TTC549 (cell line): ENCODE data around the gene P4HA2.

Experiments
- FAIRE-seq: peaks from 2 replicates; lab custom pipeline; 2012; peaks lifted over from hg19 to GRCh38; lab: Jason Lieb, UNC

The P4HA2 gene

GRCh38 chr5:132223861-132224260, 3.8 kb downstream of the P4HA2 start:
- no peak for FAIRE-seq

GRCh38 chr5:132222649-132223038, 5.0 kb downstream of the P4HA2 start:
- no peak for FAIRE-seq

DNA sequence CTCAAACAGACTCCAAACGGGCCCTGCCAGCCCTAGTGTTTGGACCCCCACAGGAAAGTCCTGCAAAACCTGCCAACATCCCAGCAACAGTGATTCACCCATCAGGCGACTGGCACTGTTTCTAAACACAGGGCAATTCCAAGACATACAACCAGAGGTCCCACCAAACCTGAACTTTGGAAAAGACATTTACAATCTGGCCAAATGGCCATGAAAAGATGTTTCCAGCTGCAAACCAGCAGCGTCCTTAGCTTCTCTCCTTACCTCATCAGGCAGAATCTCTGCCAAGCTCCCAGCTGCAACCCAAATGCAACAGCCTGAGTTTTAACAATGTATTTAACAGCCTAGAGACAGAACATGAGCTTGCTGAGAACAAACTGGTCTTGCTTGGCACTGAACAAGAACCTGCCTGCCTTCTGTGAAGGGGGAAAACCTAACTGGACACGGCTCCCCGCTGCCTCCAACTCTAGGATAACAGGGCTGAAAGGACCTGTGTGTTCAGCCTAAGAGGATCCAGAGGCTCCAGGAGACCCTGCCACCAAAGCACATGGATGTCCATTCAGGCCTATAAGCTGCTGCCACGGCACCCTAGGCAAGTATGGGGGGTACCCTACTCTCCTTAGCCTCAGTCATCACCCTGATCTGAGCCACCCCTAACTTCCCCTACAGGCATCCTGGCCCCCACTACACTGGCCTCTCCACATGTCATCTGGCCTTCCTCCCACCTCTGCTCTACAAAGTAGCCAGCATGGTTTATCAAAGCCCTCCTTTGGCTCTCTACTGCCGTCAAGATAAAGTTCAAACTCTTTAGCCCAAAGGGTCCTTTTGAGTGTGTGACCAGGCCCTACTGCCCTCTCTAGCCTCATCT, 5.6 kb downstream of the P4HA2 start:
- no peak for FAIRE-seq

- FAIRE-seq = no peak
Observed at GRCh38 chr5:132220491-132220890, 7.2 kb downstream of the P4HA2 start.

GRCh38 chr5:132219981-132220380, 7.7 kb downstream of the P4HA2 start:
- no peak for FAIRE-seq

GRCh38 chr5:132219289-132219970, 8.2 kb downstream of the P4HA2 start:
- FAIRE-seq = no peak

GRCh38 chr5:132218321-132218720, 9.3 kb downstream of the P4HA2 start:
- no peak for FAIRE-seq

DNA sequence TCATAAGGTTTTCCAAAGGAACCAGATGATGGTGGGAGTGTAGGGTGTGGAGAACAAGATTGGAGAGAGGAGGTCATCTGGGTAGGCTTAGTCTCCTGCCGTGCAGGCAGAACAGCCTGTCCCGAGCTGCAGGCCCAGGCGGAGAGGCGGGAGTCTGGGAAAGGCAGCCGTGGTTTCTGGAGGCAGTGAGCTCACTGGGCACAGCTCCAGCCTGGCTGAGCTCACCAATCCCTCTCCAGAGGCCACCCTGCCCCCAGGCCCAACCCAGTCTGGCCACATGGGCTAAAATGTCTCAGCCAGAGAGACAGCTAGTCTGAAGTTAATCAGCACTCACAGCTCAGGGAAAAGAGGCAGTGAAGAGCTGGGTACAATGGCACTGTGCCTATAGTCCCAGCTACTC, 12.3 kb downstream of the P4HA2 start:
- no peak for FAIRE-seq

DNA sequence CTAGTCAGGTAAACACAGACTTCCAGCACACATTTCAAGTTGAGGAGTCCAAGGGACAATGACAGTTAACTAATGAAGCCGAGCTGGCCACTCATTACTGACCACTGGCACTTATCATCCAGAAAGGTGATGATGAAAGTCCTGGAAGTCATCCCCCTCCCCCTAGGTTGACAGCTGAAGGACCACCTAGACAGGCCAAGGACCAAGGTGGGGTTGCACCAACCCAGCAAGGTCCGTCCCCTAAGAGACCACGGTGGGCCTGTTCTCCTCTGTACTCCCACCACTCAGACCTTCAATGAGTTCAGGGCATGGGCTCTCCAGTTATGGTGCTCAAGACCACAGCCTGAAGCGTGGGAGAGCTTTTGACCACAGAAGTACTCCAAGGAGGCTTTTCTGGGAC, 13.2 kb downstream of the P4HA2 start:
- FAIRE-seq = no peak

- FAIRE-seq = no peak
Observed at GRCh38 chr5:132213666-132214065, 14.0 kb downstream of the P4HA2 start.

DNA sequence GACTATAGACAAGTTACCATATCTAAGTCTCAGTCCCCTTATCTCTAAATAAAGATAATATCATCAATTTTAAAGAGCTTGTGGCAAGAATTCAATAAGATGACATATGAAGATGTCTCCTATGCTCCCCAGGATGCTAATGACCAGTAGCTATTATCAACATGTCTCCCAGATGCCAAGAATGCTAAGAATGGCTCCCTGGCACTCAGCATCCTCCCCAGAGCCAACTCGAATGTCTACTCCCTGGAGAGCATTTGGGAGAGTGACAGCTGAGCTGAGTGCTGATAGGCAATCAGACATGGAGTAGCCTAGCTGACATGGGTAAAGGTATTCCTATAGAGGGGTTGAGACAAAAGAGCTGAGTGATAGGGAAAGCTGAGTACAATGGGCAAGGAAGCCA, 15.9 kb downstream of the P4HA2 start:
- FAIRE-seq = no peak

DNA sequence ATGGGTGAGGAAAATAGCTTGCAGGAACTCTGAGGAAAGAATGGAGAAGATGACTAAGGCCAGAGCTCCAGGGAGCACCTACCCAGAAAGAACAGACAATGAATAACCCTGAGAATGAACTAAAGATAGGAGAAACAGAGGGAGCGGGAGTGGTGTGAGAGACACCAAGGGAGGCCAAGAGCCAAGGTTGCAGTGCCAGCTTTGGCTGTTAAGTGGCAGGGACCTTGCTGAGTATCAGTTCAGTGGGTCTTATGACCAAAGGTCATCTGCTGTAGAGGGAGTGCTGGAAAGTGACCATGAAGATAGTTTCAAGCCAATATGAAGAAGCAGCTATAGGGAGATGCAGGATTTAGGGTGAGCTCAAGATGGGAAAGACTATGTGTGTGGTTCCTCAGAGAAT, 16.7 kb downstream of the P4HA2 start:
- FAIRE-seq = no peak

DNA sequence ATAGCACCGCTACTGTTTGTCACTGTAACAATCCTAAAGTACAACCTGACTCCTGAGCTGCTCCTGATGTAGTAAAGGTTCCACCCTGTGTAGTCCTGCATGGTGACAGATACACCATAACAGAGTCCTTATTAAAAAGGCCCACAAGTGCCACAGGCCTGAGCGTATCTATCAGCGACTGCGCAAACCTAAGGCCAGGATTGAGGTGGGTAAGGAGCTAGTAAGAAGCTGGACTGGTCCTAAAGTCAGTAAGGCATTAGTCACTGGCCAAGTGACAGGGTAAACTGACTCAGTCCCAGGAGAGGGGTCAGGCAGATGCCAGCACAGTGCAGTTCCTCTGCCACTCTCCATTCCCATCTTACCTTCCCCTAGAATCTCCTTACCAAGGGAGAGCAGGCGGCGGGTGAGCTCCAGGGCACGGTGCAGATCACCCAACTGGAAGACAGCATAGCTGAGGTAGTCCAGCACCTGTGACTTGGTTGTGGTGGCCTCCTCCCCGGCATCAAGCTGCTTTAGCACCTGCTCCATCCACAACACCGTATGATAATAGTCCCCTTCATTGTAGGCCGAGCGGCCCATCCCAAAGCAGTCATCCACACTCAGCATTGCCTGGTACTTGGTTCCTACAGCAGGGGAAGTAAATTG, 17.6 kb downstream of the P4HA2 start:
- FAIRE-seq = no peak

GRCh38 chr5:132209131-132209530, 18.5 kb downstream of the P4HA2 start:
- FAIRE-seq = no peak

DNA sequence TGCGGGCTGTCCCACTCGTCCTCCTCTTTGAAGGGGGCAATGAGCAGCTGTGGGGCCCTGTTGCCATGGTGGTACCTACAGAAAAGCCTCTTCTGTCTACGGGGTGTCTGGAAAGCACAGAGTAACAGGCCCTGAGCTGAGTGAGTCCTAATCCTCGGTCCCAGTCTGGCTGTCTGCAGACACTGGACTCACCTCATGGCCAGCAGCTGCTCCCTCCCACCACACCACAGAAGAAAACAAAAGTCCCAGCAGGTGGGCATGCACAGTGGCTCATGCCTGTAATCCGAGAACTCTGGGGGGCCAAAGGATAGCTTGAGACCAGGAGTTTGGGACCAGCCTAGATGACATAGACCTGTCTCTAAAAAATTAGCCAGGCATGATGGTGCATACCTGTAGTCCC, 19.9 kb downstream of the P4HA2 start:
- no peak for FAIRE-seq

DNA sequence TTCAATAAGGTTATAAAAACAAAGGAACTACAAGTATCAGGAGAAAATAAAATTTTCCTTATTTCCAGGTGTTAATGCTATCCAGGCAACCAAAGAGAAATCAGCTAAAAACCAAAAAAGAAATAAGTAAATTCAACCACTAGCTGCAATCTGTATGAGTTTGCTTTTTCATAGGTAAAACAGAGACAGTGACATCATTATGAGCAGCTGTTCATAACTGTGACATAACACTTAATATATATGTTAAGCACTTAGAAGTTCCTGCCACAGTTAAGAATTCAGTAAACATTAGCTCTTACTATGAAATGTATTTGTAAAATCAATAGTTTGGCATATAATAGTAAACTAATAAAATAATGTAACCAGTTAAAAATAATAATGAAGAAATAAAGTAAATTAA, 20.9 kb downstream of the P4HA2 start:
- no peak for FAIRE-seq

DNA sequence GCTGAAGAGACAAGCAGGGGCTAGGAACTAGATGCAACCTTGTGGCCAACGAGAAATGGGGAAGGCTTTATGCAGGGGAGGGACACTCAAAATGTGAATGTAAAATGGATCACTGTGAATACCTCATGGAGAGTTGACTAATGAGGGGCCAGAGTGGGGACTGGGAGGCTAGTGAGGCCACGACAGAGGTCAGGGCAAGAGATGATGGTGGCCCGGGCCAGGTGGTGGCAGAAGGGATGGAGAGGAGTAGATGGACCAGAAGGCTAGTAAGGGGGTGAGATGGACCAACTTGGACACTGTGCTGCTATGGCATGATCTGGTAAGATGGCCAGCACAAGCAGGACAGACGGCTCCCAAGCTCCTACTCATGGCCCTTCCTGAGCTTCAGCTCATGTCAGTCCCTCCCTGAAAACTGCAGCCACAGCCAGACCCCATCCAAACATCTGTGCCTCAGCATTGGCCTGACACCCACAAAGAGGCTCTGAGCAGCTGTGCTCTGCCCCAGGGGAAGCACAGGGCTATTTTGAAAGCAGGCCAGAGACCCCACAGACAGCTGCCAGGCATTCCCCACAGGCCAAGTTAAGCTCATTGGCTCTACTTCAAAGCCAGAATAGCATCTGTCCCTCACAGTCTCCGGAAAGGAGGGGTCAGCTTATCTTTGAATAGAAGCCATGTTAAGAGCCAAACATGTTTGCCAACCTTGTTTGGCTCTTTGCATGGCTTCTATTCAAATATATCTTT, 22.1 kb downstream of the P4HA2 start:
- FAIRE-seq = no peak

GRCh38 chr5:132204371-132205135, 23.1 kb downstream of the P4HA2 start:
- no peak for FAIRE-seq

DNA sequence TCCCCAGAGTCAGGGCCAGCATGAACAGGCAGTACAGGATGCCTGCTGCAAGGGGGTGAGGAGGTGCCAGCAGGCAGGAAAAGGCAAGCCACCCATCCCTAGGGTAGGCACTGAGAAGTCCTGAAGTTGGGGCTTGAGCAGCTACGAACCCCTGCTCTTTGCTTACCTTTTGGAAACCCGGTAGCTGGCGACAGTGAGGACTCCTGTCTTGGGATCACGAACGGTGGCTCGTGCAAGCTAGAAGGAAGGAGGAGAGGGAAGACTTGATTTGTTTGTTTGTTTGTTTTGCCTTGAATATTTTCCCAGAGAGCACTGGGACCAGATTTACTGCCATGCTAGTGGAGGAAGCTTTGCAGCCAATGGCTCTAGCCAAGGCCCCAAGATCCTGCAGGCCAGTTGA, 23.7 kb downstream of the P4HA2 start:
- no peak for FAIRE-seq

DNA sequence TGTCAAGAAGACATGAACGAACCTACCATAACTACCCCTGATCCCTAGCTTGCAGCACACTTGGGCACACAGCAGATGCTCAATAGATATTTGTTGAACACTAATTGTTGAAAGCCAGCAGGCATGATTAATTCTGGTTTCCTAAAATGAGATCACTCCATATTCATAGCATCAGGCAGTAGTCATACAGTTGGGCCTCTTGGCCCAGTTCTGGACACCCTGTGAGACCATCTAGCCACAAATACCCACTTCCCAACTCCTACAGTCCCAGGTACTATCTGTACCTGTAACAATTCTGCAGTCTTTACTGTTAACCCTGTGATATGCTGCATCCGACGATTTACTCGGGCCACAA, 24.2 kb downstream of the P4HA2 start:
- FAIRE-seq = no peak

DNA sequence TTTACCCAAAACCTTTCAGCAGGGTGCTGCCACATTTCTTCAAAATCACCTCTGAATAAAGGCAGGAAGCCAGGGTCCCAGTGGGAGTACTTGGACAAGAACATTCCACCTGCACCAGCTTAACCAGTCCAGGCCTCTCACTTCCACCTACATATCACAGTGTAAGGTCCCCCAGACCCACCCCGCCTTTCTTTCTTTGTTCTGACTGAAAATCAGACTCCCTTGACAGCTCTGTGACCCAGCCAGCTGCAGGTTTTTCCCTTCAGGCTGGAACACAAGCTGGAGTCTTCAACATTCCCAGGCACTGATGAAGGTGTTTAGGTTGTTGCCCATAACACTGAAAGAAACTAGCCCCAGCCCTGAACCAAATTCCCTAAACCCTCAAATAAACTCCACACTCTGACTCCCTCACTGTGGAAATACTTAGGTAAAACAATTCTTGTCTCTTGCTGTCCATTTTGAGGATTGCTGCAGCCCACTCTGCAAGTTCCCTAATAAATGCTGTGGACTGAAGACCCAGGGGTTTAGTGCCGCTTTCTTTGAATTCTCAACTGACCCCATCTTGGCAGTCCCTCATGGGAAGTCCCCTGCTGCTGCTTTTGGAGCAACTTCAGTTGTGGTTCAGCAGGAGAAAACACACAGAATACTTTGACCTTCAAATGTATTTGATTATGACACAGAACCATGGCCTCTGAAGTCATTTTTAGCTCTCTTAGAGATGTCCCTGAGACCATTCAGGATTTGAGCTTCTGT, 24.8 kb downstream of the P4HA2 start:
- no peak for FAIRE-seq
